H9 (cell line): ENCODE data around the gene SCN5A. TPM values are rescaled to one million over a fixed set of nuclear protein-coding genes. Genes with fewer than 3 reads are reported as not detected.

Source experiments
- DNase-seq: peaks from one replicate; pipeline ENCODE4 v3.0.0-alpha.2; 2017
- H2AFZ ChIP-seq: one replicate; pipeline ENCODE4 v1.6.1; 2013; ENCODE audit warnings: mild to moderate bottlenecking, low read length, control low read depth, moderate library complexity
- H2AK5ac ChIP-seq: 2 replicates; pipeline ENCODE4 v1.6.1; 2013; ENCODE audit warnings: low read length, control low read depth, mixed read lengths; ENCODE audit not compliant: insufficient read length
- H2BK120ac ChIP-seq: one replicate; pipeline ENCODE4 v1.6.1; 2013; ENCODE audit warnings: low read depth, mild to moderate bottlenecking, low read length, control low read depth, inconsistent platforms; ENCODE audit not compliant: poor library complexity, severe bottlenecking
- H2BK12ac ChIP-seq: 2 replicates; pipeline ENCODE4 v1.6.1; 2013; ENCODE audit warnings: low read length, control low read depth, mixed read lengths, low read depth; ENCODE audit not compliant: insufficient read length
- H2BK15ac ChIP-seq: 2 replicates; pipeline ENCODE4 v1.6.1; 2013; ENCODE audit warnings: low read depth, low read length, control low read depth
- H2BK20ac ChIP-seq: one replicate; pipeline ENCODE4 v1.6.1; 2013; ENCODE audit warnings: low read depth, mild to moderate bottlenecking, low read length, control low read depth, inconsistent platforms; ENCODE audit not compliant: poor library complexity, severe bottlenecking
- H2BK5ac ChIP-seq: 2 replicates; pipeline ENCODE4 v1.6.1; 2013; ENCODE audit warnings: low read length, control low read depth, mixed read lengths; ENCODE audit not compliant: insufficient read length
- H3K14ac ChIP-seq: 2 replicates; pipeline ENCODE4 v1.6.1; 2013; ENCODE audit warnings: low read length, control low read depth; ENCODE audit not compliant: insufficient read depth
- H3K18ac ChIP-seq: 2 replicates; pipeline ENCODE4 v1.6.1; 2013; ENCODE audit warnings: low read depth, mild to moderate bottlenecking, mixed read lengths, low read length, control low read depth; ENCODE audit not compliant: insufficient read length
- H3K23ac ChIP-seq: 2 replicates; pipeline ENCODE4 v1.6.1; 2013; ENCODE audit warnings: low read length, control low read depth, mixed read lengths, low read depth; ENCODE audit not compliant: insufficient read length
- H3K23me2 ChIP-seq: 2 replicates; pipeline ENCODE4 v1.6.1; 2013; ENCODE audit warnings: low read depth, mild to moderate bottlenecking, mixed read lengths, low read length, control low read depth; ENCODE audit not compliant: insufficient read length, poor library complexity, severe bottlenecking
- H3K27ac ChIP-seq: 2 replicates; pipeline ENCODE4 v1.5.1; 2013; ENCODE audit warnings: low read length, control low read depth, mixed read lengths, low read depth; ENCODE audit not compliant: insufficient read length
- H3K27me3 ChIP-seq: 2 replicates; pipeline ENCODE4 v1.6.1; 2013; ENCODE audit warnings: low read length, control low read depth, inconsistent platforms; ENCODE audit not compliant: insufficient read depth
- H3K4ac ChIP-seq: 2 replicates; pipeline ENCODE4 v1.6.1; 2013; ENCODE audit warnings: low read depth, mild to moderate bottlenecking, control low read depth, inconsistent platforms, low read length, moderate library complexity
- H3K4me1 ChIP-seq: 2 replicates; pipeline ENCODE4 v1.6.1; 2013; ENCODE audit warnings: low read length, control low read depth, inconsistent platforms; ENCODE audit not compliant: insufficient read depth
- H3K4me2 ChIP-seq: 2 replicates; pipeline ENCODE4 v1.6.1; 2013; ENCODE audit warnings: low read length, control low read depth, mixed read lengths; ENCODE audit not compliant: insufficient read length, insufficient read depth
- H3K56ac ChIP-seq: 2 replicates; pipeline ENCODE4 v1.6.1; 2013; ENCODE audit warnings: low read depth, mild to moderate bottlenecking, mixed read lengths, low read length, control low read depth; ENCODE audit not compliant: insufficient read length
- H3K79me1 ChIP-seq: 2 replicates; pipeline ENCODE4 v1.6.1; 2013; ENCODE audit warnings: low read depth, mild to moderate bottlenecking, moderate library complexity, low read length, control low read depth, inconsistent platforms; ENCODE audit not compliant: insufficient read depth, poor library complexity, severe bottlenecking
- H3K79me2 ChIP-seq: 2 replicates; pipeline ENCODE4 v1.6.1; 2013; ENCODE audit warnings: low read length, control low read depth, inconsistent platforms; ENCODE audit not compliant: insufficient read depth
- H3K9ac ChIP-seq: 2 replicates; pipeline ENCODE4 v1.6.1; 2013; ENCODE audit warnings: low read length, control low read depth, mixed read lengths; ENCODE audit not compliant: insufficient read length; ENCODE audit errors: extremely low read depth
- H3K9me3 ChIP-seq: one replicate; pipeline ENCODE4 v1.6.1; 2013; ENCODE audit warnings: low read depth, low read length, inconsistent platforms; ENCODE audit not compliant: control insufficient read depth
- H3T11ph ChIP-seq: one replicate; pipeline ENCODE4 v1.6.1; 2013; ENCODE audit warnings: mild to moderate bottlenecking, low read length, control low read depth, inconsistent platforms
- H4K20me1 ChIP-seq: one replicate; pipeline ENCODE4 v1.6.1; 2013; ENCODE audit not compliant: control insufficient read depth, insufficient read length, insufficient read depth
- H4K5ac ChIP-seq: 2 replicates; pipeline ENCODE4 v1.6.1; 2013; ENCODE audit warnings: low read depth, mild to moderate bottlenecking, mixed read lengths, low read length, control low read depth; ENCODE audit not compliant: insufficient read length
- H4K8ac ChIP-seq: replicated peaks from 2 replicates; pipeline ENCODE4 v1.6.1; 2013; ENCODE audit warnings: low read length, control low read depth, mixed read lengths, low read depth; ENCODE audit not compliant: insufficient read length
- H4K91ac ChIP-seq: 2 replicates; pipeline ENCODE4 v1.6.1; 2013; ENCODE audit warnings: low read depth, mild to moderate bottlenecking, moderate library complexity, mixed read lengths, low read length, control low read depth; ENCODE audit not compliant: insufficient read length
- H3K27ac Mint-ChIP-seq, 3 experiments: 2 replicates in 2 of 3; 3 replicates in 1 of 3; pipeline ENCODE4 v1.8.0; 2020 to 2021; ENCODE audit warnings: mixed read lengths in 3 of 3, mild to moderate bottlenecking in 1 of 3, moderate library complexity in 1 of 3
- H3K27me3 Mint-ChIP-seq: 2 replicates; pipeline ENCODE4 v1.8.0; 2021; ENCODE audit warnings: low read depth, mild to moderate bottlenecking, moderate library complexity, mixed read lengths
- H3K36me3 Mint-ChIP-seq, 3 experiments: 2 replicates in 2 of 3; 3 replicates in 1 of 3; pipeline ENCODE4 v1.8.0; 2020 to 2021; ENCODE audit warnings: low read depth in 3 of 3, mixed read lengths in 3 of 3; ENCODE audit not compliant: insufficient read depth in 1 of 3
- H3K4me1 Mint-ChIP-seq, 2 experiments: 2 replicates each; pipeline ENCODE4 v1.8.0; 2020; ENCODE audit warnings: mixed read lengths in 2 of 2
- H3K4me3 Mint-ChIP-seq, 2 experiments: 2 replicates in 1 of 2; 3 replicates in 1 of 2; pipeline ENCODE4 v1.8.0; 2020 to 2021; ENCODE audit warnings: mild to moderate bottlenecking in 2 of 2, mixed read lengths in 2 of 2, moderate library complexity in 1 of 2
- H3K9me3 Mint-ChIP-seq, 2 experiments: 2 replicates in 1 of 2; 3 replicates in 1 of 2; pipeline ENCODE4 v1.8.0; 2020; ENCODE audit warnings: mild to moderate bottlenecking in 2 of 2, mixed read lengths in 2 of 2, moderate library complexity in 1 of 2
- WGBS: extraction: QIAGEN DNeasy Blood & Tissue Kit; methylation state at CpG from one replicate; pipeline ENCODE4 v1.1.7; 2013; ENCODE audit warnings: missing lambda C conversion rate, low lambda C conversion rate, mixed read lengths; ENCODE audit not compliant: insufficient read length; ENCODE audit errors: extremely low coverage; 5-methylcytosine and 5-hydroxymethylcytosine counted together
- total RNA-seq: library from RNA; stranded (reverse); gene quantifications from 2 replicates; pipeline ENCODE4 v1.2.1, GENCODE V29; 2021
- TF ChIP-seq, protein P1 (sequence below): fragments of 200-600 bp; sonication (generic); conservative IDR thresholded peaks from 3 replicates; pipeline ENCODE4 v1.8.0; 2021; ENCODE audit warnings: antibody characterized with exemption, mild to moderate bottlenecking

Gene SCN5A
- total RNA-seq, 1 experiment from 2014 or later, result 6.5 TPM

GRCh38 chr3:38650248-38650951 lies 913 bp upstream of the SCN5A start:
- Histone ChIP-seq H2BK15ac (no peak overlapping the region), H3K14ac (no peak overlapping the region), H3K9me3 (no peaks in the 10 kb centered on the region), H3K79me1 (no peaks in the 10 kb centered on the region), H3K27me3 (peaks cover 21% of the 10 kb centered on the region; the same call in 1 of the 2 replicates), H3K23me2 (peaks cover 12% of the 10 kb centered on the region), H3K23ac (no peak overlapping the region), H3K27ac (no peak overlapping the region), H2BK20ac (no peak overlapping the region), H3K18ac (no peak overlapping the region), H3K56ac (no peak overlapping the region), H2BK12ac (no peak overlapping the region), H3K4me1 (no peaks in the 10 kb centered on the region), H3K4me2 (peak overlapping the region; percentile 34), H4K20me1 (no peaks in the 10 kb centered on the region), H3K9ac (no peak overlapping the region), H2AFZ (no peak overlapping the region), H2BK5ac (no peak overlapping the region), H3T11ph (no peak overlapping the region), H4K8ac (no peak overlapping the region), H3K4ac (no peak overlapping the region), H4K5ac (no peak overlapping the region), H2BK120ac (no peak overlapping the region), H2AK5ac (no peak overlapping the region), H3K79me2 (no peaks in the 10 kb centered on the region), H4K91ac (no peak overlapping the region)
- peak; percentile 29 for DNase-seq
- Mint-ChIP-seq H3K27me3 (peaks cover 5% of the 10 kb centered on the region), H3K9me3 (no peaks in the 10 kb centered on the region), H3K27ac (no peak overlapping the region), H3K4me1 (peaks cover 6 to 7% of the 10 kb centered on the region in 2 experiments), H3K4me3 (no peak overlapping the region), H3K36me3 (no peaks in the 10 kb centered on the region; a peak in 1 of 7 replicates)
- TF ChIP-seq, protein P1, sequence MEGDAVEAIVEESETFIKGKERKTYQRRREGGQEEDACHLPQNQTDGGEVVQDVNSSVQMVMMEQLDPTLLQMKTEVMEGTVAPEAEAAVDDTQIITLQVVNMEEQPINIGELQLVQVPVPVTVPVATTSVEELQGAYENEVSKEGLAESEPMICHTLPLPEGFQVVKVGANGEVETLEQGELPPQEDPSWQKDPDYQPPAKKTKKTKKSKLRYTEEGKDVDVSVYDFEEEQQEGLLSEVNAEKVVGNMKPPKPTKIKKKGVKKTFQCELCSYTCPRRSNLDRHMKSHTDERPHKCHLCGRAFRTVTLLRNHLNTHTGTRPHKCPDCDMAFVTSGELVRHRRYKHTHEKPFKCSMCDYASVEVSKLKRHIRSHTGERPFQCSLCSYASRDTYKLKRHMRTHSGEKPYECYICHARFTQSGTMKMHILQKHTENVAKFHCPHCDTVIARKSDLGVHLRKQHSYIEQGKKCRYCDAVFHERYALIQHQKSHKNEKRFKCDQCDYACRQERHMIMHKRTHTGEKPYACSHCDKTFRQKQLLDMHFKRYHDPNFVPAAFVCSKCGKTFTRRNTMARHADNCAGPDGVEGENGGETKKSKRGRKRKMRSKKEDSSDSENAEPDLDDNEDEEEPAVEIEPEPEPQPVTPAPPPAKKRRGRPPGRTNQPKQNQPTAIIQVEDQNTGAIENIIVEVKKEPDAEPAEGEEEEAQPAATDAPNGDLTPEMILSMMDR, result no peak
- WGBS, result no CpG with 5 or more reads among the region's 14 CpGs
